Skeletal muscle satellite cell (primary cell): ENCODE results near the gene ATXN1.

Source experiments
- H3K27me3 ChIP-seq: 2 replicates; pipeline ENCODE4 v1.7.0; 2013; ENCODE audit warnings: low read length; ENCODE audit not compliant: control insufficient read depth, insufficient read depth
- H3K36me3 ChIP-seq: 2 replicates; pipeline ENCODE4 v1.7.0; 2013; ENCODE audit warnings: mild to moderate bottlenecking, control low read depth, low read length; ENCODE audit not compliant: insufficient read depth
- H3K4me1 ChIP-seq: 2 replicates; pipeline ENCODE4 v1.7.0; 2013; ENCODE audit warnings: low read length; ENCODE audit not compliant: control insufficient read depth, insufficient read depth
- H3K4me2 ChIP-seq: 2 replicates; pipeline ENCODE4 v1.7.0; 2013; ENCODE audit warnings: mild to moderate bottlenecking, low read length
- H3K4me3 ChIP-seq: 2 replicates; pipeline ENCODE4 v1.7.0; 2013; ENCODE audit warnings: low read length
- H3K9ac ChIP-seq: 2 replicates; pipeline ENCODE4 v1.7.0; 2013; ENCODE audit warnings: mild to moderate bottlenecking, low read depth, low read length, moderate library complexity
- H3K9me3 ChIP-seq: replicated peaks from 2 replicates; pipeline ENCODE4 v1.7.0; 2013; ENCODE audit warnings: mild to moderate bottlenecking, control low read depth, low read length

Gene ATXN1

DNA sequence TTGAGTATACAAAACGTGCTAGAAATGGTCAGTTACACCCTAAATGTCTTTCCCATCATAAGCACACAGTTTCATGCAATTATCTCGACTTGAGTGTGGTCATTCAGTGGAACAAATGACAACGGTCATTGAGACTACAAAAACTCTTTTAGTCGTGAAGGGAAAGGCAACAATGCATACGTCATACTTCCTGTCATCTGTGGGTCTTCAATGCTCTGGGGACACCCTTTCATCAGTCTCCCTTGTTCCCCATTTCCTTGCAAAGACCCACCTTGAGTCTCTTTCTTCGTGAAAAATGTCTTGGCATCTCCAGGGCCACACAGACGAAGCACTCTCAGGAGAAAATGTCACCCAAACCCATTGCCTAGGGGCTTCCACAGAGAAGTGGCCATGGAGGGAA, 284.4 kb downstream of the ATXN1 start:
- Histone ChIP-seq H3K4me3 (no peak overlapping the region), H3K4me2 (no peak overlapping the region), H3K4me1 (peaks cover 10% of the 10 kb centered on the region), H3K9ac (no peak overlapping the region), H3K9me3 (no peaks in the 10 kb centered on the region), H3K27me3 (no peaks in the 10 kb centered on the region), H3K36me3 (no peaks in the 10 kb centered on the region)

DNA sequence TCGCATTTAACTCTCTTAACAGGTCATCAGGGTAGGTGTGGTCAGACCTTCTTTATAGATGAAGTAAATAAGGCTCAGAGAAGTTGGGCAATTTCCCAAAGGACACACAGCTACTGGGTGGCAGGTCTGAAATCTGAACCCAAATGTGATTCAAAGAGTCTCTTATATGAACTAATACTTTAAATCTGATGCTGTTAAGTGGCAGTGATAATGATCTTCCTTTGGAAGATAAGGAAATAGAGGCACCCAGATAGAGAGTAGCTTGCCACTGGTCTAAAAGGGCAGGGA, 285.8 kb downstream of the ATXN1 start:
- Histone ChIP-seq H3K27me3 (no peaks in the 10 kb centered on the region), H3K36me3 (no peaks in the 10 kb centered on the region), H3K4me1 (peaks cover 11% of the 10 kb centered on the region), H3K9ac (no peak overlapping the region), H3K9me3 (no peaks in the 10 kb centered on the region), H3K4me3 (no peak overlapping the region), H3K4me2 (no peak overlapping the region)

DNA sequence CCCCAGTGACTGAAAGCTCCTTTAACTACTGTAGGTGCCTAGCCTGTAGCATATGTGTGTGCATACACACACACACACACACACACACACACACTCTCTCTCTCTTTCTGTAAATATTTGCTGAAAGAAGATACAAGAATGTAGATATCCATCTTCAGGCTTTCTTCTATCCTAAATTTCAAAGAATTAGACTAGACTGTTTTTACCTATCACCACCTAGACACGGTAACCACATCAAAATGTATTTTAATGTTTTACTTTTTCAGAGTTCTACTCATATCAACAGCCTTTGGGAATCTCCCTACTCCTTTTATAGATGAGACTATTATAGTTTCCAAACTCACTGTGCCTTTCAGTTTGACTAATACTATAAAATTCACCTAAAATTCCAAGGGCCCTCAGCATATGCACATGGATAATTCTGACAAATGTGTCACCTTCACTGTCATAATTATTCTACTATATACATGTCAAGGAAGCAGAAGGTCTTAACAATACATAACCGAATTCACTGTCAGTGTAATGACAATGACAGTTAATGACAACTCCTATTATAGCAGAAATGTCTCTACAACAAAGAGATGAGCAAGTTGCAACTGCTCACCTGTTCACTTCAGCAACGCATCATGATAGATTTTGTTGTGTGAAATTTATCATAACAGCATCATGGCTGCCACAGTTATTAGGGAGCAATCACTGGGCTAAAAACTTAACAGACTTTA, 286.3 kb downstream of the ATXN1 start:
- H3K4me3 ChIP-seq = no peak overlapping the region
- H3K9ac ChIP-seq = no peak overlapping the region
- H3K36me3 ChIP-seq = no peaks in the 10 kb centered on the region
- H3K4me1 ChIP-seq = peaks cover 11% of the 10 kb centered on the region
- H3K27me3 ChIP-seq = no peaks in the 10 kb centered on the region
- H3K9me3 ChIP-seq = no peaks in the 10 kb centered on the region
- H3K4me2 ChIP-seq = no peak overlapping the region

DNA sequence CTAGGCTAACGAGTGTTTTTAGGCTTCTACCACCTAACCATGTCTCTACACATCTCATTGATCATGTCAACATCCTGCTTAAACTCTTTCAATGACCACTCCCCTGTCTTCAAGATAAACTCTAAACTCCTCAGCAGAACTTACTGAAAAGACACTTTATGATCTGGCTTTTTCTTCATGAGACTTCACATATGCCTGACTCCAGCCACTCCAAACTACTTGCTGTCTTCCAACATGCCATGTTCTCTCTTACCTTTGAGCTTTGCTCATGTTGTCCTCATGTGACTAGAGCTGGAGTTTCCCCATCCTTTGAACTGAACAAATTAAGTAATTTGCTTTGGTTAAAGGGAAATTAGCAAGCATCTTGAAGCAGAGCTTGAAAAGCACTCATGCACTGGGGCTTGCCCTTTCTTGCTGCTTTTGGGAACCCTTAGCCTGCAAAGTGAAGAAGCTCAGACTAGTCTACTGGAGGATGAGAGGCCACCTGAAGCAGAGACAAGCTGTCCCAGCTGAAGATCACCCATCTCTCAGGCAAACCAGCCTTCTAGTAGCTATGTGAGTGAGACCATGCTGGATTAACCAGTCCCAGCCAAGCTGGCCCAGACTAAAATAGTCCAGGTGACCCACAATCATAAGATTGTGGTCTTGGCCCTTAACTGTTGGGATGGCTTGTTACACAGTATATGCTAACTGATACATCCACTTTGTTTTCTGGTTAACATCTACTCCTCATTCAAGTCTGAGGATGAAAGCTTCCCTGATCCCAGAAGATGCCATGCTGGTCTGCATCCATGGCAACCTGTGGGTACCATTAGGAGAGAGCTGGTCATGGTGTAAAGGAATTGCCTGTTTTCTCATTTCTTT, 287.1 kb downstream of the ATXN1 start:
- Histone ChIP-seq H3K36me3 (no peaks in the 10 kb centered on the region), H3K4me2 (no peak overlapping the region), H3K4me1 (peaks cover 11% of the 10 kb centered on the region), H3K9ac (no peak overlapping the region), H3K4me3 (no peak overlapping the region), H3K27me3 (no peaks in the 10 kb centered on the region), H3K9me3 (no peaks in the 10 kb centered on the region)

DNA sequence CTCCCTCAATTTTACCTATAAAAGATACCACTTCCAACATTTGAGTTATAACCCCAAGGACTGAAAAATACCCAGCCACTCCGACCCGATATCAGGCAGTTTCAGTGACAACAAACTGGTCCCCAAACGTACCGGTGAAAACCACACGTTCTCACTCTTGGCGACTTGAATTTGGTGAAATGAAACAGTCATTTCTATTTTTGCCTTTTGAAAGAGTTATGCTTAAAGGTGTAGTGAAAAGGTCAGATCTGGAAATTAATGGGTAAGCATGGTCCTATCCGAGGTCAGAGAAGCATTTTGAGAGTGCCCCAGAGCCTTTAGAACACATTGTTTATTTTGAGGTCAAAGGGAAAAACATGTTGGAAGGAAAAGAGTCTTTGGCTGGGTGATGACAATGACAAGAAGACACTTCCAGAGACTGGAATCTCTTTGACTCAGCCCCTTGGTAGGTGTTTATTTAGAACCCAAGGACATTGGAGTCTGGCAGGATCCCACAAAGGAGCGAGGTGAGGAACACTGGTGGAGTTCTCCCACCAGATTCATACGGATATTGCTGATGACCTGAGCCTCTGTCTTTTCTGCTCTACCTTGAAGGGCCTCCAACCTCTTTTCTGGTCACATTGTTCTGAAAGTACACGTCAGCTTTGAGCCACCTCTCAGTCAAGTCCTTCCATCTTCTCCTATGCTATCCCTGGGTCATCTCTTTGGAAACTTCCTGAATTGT, 287.9 kb downstream of the ATXN1 start:
- Histone ChIP-seq H3K4me1 (peaks cover 11% of the 10 kb centered on the region), H3K36me3 (no peaks in the 10 kb centered on the region), H3K9me3 (no peaks in the 10 kb centered on the region), H3K27me3 (no peaks in the 10 kb centered on the region), H3K9ac (no peak overlapping the region), H3K4me2 (no peak overlapping the region), H3K4me3 (no peak overlapping the region)

DNA sequence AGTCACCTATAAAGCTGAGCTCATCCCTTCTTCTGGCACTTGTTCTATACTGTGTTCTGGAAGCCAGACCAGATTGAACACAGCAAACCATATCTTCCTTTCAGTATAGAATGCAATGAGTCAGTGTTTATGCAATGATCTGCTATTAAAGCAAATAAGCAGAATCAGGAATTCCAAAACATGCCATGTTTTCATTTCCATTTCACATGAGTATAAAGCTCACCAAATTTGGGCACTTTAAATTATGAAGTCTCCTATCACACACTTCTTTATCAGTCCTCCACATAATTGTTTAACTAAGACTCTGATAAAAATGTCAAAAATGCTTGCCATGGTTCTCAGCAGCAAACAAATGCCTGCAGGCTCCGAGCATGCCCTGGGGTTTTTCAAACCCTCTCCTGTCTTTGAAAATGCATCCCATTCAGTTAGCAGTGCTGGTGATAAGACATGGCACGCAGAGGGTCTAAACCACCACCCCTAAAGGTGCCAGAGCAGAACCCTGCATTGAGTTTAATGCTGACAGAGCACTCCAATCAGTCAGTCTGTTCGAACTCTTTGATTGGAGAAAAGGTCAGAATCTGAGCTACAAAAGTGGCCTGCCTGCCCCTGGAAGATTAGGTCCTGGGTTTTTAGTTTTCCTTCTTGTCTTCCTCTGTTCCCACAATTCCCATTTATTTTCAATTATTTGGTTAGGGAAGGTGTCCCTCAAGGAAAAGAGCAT, 288.8 kb downstream of the ATXN1 start:
- Histone ChIP-seq H3K4me1 (peaks cover 11% of the 10 kb centered on the region), H3K9ac (no peak overlapping the region), H3K4me2 (peak overlapping the region; percentile 8), H3K36me3 (no peaks in the 10 kb centered on the region), H3K4me3 (no peak overlapping the region), H3K27me3 (no peaks in the 10 kb centered on the region), H3K9me3 (no peaks in the 10 kb centered on the region)

DNA sequence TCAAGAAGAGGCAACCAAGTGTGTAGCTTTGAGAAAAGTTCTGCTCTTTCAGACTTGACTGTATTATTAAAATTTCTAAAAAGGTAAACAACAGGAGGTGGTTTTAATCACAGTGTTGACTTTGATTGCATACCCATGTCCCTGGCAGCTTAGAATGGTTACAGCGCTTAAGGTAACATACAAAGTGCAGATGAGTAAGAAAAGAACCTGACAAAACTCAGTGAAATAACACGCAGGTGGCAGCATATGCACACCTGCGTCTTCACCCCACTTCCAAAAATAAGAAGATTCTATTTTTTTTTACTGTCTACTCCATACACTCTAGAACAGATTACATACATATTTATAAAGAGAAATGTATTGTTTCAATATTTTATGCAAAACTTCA, 289.4 kb downstream of the ATXN1 start:
- no peaks in the 10 kb centered on the region for H3K27me3 ChIP-seq
- no peak overlapping the region for H3K9ac ChIP-seq
- no peak overlapping the region for H3K4me3 ChIP-seq
- peaks cover 11% of the 10 kb centered on the region for H3K4me1 ChIP-seq
- no peaks in the 10 kb centered on the region for H3K36me3 ChIP-seq
- H3K4me2 ChIP-seq = no peak overlapping the region
- no peaks in the 10 kb centered on the region for H3K9me3 ChIP-seq

DNA sequence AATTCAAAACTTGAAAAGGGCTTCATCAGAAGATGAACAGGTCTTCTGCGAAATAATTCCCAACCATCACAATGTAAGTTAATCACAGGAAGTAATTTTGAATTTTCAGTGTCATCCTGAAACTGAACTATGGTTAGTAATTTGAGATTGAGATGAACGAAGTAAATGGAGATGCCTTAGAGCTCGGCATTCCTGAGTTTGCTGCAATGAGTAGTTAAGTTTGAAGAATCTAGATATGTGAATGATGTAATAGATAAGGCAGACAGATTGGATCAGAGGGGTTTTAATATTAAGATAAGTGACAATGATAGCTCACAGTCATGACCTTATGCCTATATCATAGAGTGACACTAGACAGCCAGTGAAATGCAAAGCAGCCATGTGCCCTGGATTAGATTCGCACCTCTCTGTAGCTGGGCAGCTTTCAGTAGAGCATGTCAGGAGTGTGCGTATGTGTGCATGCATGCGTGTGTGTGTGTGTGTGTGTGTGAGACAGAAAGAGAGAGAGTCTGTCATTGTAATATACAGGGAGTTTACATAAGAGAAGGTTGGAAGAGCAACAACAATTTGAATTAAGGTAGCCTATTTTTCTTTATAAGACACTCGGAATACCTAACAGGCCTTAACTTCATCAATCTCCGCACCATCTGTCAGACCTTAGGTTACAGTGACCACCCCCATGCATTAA, 289.9 kb downstream of the ATXN1 start:
- no peaks in the 10 kb centered on the region for H3K27me3 ChIP-seq
- peaks cover 11% of the 10 kb centered on the region for H3K4me1 ChIP-seq
- no peak overlapping the region for H3K4me3 ChIP-seq
- H3K9ac ChIP-seq = no peak overlapping the region
- H3K9me3 ChIP-seq = no peaks in the 10 kb centered on the region
- H3K4me2 ChIP-seq = no peak overlapping the region
- no peaks in the 10 kb centered on the region for H3K36me3 ChIP-seq

DNA sequence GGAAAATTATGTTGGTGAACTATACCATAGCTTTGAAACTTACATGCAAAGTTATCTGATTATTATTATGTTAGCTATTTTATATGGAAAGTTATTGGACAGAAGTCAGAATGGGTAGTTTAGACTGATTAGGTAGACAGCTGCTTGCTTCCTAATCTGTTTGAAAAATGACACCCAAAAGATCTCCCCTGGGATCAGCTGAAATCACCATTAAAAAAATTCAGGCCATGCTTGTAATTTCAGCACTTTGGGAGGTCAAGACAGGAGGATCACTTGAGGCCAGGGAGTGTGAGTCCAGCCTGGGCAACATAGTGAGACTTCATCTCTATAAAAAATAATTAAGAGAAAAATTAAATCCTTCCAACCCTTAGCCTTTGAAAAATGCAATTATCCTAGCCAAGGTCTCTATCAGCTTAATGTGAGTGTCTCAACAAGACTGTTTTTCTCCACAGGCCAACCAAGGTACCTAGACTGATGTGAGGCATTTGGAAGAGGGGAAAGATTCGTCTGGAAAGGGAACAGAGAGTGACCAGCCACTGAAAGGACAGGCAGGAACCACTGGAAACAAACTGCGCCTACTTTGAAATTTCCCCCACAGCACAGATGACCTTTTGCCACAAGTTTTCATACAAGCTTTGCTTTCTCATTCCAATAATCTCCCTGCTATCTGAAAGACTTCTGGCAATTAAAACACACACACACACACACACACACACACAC, 290.6 kb downstream of the ATXN1 start:
- H3K9me3 ChIP-seq = no peaks in the 10 kb centered on the region
- no peak overlapping the region for H3K4me3 ChIP-seq
- no peak overlapping the region for H3K9ac ChIP-seq
- H3K27me3 ChIP-seq = no peaks in the 10 kb centered on the region
- H3K4me2 ChIP-seq = no peak overlapping the region
- peaks cover 11% of the 10 kb centered on the region for H3K4me1 ChIP-seq
- H3K36me3 ChIP-seq = no peaks in the 10 kb centered on the region

DNA sequence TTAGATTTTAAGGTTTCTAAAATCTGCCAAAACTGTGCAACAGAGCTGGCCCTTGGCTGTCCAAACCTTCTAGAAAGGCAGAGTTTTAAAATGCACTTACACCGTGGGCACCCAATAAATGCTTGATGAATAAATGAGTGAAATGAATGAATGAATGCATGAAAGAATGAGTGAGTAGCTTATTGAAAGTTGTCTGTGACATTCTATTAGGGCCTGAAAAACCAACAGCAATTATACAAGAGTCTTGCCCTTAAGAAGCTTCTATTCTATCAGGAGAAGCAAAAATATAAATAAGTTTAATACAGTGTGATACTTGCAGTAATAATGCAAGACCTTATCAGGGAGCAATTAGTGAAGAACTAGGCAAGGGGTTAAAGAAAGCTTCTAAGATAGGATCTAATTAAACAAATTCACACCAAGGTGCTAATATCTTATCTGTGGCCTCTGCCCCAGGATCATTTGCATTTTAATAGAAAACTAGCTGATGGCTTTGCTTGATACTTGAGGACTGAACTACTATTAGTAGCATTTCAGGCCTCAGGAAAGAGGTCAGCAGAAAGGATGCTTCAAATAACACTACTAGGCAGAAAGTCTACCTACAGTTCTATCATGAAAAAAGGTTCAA, 292.2 kb downstream of the ATXN1 start:
- Histone ChIP-seq H3K27me3 (no peaks in the 10 kb centered on the region), H3K9me3 (no peaks in the 10 kb centered on the region), H3K4me1 (peaks cover 11% of the 10 kb centered on the region), H3K4me2 (no peak overlapping the region), H3K36me3 (no peaks in the 10 kb centered on the region), H3K4me3 (no peak overlapping the region), H3K9ac (no peak overlapping the region)
